Esophagus squamous epithelium (tissue), 5 donors: ENCODE measurements around the gene NRCAM. TPM values are rescaled to one million over a fixed set of nuclear protein-coding genes. Genes with fewer than 3 reads are reported as not detected.

Experiments
- DNase-seq: peaks from one replicate; lab custom pipeline; 2025; lab: John Stamatoyannopoulos, UW
- H3K27ac ChIP-seq, 4 donors: fragments of 200-600 bp; sonication (generic); one replicate each; pipeline ENCODE4 v1.5.1; 2016 to 2019; ENCODE audit warnings: mild to moderate bottlenecking in 1 of 4
- H3K27me3 ChIP-seq, 4 donors: fragments of 200-600 bp; sonication (generic); 1 replicate in 3 of 4; 2 replicates in 1 of 4; pipeline versions ENCODE4 v1.5.1 to v1.6.0; 2017 to 2021; ENCODE audit warnings: antibody characterized with exemption in 1 of 4
- H3K36me3 ChIP-seq, 3 donors: fragments of 200-600 bp; sonication (generic); one replicate each; pipeline ENCODE4 v1.5.1; 2016 to 2019
- H3K4me1 ChIP-seq, 3 donors: fragments of 200-600 bp; sonication (generic); one replicate each; pipeline ENCODE4 v1.5.1; 2017 to 2019
- H3K4me3 ChIP-seq, 4 donors: fragments of 200-600 bp; sonication (generic); 1 replicate in 3 of 4; 2 replicates in 1 of 4; pipeline ENCODE4 v1.5.1; 2016 to 2019; ENCODE audit warnings: mild to moderate bottlenecking in 2 of 4, moderate library complexity in 1 of 4
- H3K9me3 ChIP-seq, 3 donors: fragments of 200-600 bp; sonication (generic); one replicate each; pipeline ENCODE4 v1.5.1; 2016 to 2019
- POLR2A ChIP-seq, 4 donors: fragments of 450-650 bp; IDR thresholded peaks; one replicate each; pipeline ENCODE4 v1.6.1; 2017; ENCODE audit warnings: antibody characterized with exemption in 4 of 4, mild to moderate bottlenecking in 4 of 4, moderate library complexity in 3 of 4
- WGBS, 2 donors: methylation state at CpG; one replicate each; pipeline ENCODE4 v1.1.5; 2018; 5-methylcytosine and 5-hydroxymethylcytosine counted together
- intact Hi-C: fragments of 100-400 bp; cut with DNase I; formaldehyde crosslinking; loops from one replicate; pipeline ENCODE4 v1.15.0; 2022
- total RNA-seq, 4 donors: library from RNA; depleted of rRNA; stranded (reverse); fragments of >200 nt; gene quantifications; one replicate each; pipeline ENCODE4 v1.1.0, GENCODE V29; 2016
- TF ChIP-seq, protein P1 (sequence below), 6 experiments: fragments of 450-650 bp in 4 of 6; fragments of 200-600 bp in 2 of 6; sonication (generic) in 2 of 6; IDR thresholded peaks; one replicate each; pipeline ENCODE4 v1.5.1; 2016 to 2019; ENCODE audit warnings: antibody characterized with exemption in 6 of 6, mild to moderate bottlenecking in 4 of 6, moderate library complexity in 4 of 6
- donor health status: DM: yes; HTN: yes; CAD: no.

NRCAM gene
- total RNA-seq, 4 donors from 2014 or later, result 1.5 to 9.8 (median 6.3) TPM; not detected in 1

DNA sequence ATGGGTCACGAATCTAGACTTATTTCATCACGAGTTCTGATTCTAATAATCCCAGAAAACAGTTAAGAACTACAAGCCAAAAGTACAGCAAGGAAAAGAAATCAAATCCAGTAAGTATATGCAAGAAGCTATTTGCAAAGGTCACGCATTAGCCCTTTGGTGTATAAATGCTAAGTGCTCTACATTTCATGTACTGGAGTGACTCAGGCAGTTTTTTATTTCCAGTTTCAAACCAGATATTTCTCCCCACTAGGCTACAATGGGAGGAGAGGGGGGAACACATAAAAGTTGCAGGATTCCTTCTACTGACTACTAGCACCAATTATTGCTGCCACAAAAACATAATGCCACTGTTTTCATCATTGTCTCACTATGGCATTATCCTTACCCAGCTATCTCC, 148.0 kb downstream of the NRCAM start:
- 87 to 93% methylated on average over 3 of the region's 3 CpGs for WGBS, 2 donors

GRCh38 chr7:108307595-108307994, 148.6 kb downstream of the NRCAM start:
- Histone ChIP-seq H3K27ac (peak overlapping the region in 3 of 4 donors; percentile 49 to 80 (median 65)), H3K27me3 (no peaks in the 10 kb centered on the region), H3K36me3 (no peaks in the 10 kb centered on the region), H3K4me1 (peaks cover 4 to 63% (median 31%) of the 10 kb centered on the region in 3 donors), H3K4me3 (no peak overlapping the region), H3K9me3 (no peaks in the 10 kb centered on the region)
- DNase-seq, result no peak
- no peak for TF ChIP-seq POLR2A (IDR thresholded peaks at IDR 0.05)
- TF ChIP-seq, protein P1, sequence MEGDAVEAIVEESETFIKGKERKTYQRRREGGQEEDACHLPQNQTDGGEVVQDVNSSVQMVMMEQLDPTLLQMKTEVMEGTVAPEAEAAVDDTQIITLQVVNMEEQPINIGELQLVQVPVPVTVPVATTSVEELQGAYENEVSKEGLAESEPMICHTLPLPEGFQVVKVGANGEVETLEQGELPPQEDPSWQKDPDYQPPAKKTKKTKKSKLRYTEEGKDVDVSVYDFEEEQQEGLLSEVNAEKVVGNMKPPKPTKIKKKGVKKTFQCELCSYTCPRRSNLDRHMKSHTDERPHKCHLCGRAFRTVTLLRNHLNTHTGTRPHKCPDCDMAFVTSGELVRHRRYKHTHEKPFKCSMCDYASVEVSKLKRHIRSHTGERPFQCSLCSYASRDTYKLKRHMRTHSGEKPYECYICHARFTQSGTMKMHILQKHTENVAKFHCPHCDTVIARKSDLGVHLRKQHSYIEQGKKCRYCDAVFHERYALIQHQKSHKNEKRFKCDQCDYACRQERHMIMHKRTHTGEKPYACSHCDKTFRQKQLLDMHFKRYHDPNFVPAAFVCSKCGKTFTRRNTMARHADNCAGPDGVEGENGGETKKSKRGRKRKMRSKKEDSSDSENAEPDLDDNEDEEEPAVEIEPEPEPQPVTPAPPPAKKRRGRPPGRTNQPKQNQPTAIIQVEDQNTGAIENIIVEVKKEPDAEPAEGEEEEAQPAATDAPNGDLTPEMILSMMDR (IDR thresholded peaks at IDR 0.05), result no peak
- intact Hi-C loops, result no loop called here
- WGBS, 2 donors, result 50 to 77% methylated on average over 2 of the region's 2 CpGs

More for the DNA sequence above, 148.0 kb downstream of the NRCAM start:
- Histone ChIP-seq H3K27me3 (no peaks in the 10 kb centered on the region), H3K27ac (peak overlapping the region; percentile 49 to 80 (median 69)), H3K9me3 (no peaks in the 10 kb centered on the region), H3K4me3 (no peak overlapping the region), H3K36me3 (no peaks in the 10 kb centered on the region), H3K4me1 (peaks cover 4 to 66% (median 31%) of the 10 kb centered on the region in 3 donors)
- DNase-seq, result no peak
- intact Hi-C loops, result no loop called here
- no peak for TF ChIP-seq POLR2A (IDR thresholded peaks at IDR 0.05)
- TF ChIP-seq, protein P1 (IDR thresholded peaks at IDR 0.05), result no peak

- no peaks in the 10 kb centered on the region for H3K36me3 ChIP-seq
- WGBS, 2 donors, result 45 to 53% methylated on average over 6 of the region's 6 CpGs
- no peak overlapping the region for H3K4me3 ChIP-seq
- no peaks in the 10 kb centered on the region for H3K9me3 ChIP-seq
- TF ChIP-seq POLR2A (IDR thresholded peaks at IDR 0.05), result no peak
- TF ChIP-seq, protein P1 (IDR thresholded peaks at IDR 0.05), result no peak
- no peak for DNase-seq
- no peak overlapping the region for H3K27ac ChIP-seq
- H3K27me3 ChIP-seq, result no peaks in the 10 kb centered on the region
- H3K4me1 ChIP-seq, result peaks cover 4 to 63% (median 31%) of the 10 kb centered on the region in 3 donors
- intact Hi-C loops, result no loop called here
Observed at GRCh38 chr7:108307194-108307593, 149.0 kb downstream of the NRCAM start.

DNA sequence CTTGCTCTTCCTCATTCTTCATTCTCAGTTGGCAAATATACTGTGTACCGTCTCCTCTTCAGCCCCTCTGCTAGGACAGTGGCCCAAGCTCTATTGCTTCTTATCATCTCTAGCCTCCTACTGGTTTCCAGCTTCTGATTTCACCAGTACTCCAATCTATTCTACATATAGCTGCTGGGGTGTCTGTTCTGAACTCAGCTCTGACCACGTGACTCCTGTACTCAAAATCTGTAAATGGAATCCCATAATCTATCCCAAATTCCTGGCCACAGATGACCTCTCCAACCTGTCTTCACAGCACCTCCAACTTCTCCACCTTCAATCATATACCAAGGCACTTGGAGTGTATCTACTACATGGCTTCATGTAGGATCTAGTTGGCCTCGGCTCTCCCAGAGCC, 152.9 kb downstream of the NRCAM start:
- H3K27ac ChIP-seq, result no peak overlapping the region
- intact Hi-C loops, result no loop called here
- TF ChIP-seq, protein P1 (IDR thresholded peaks at IDR 0.05), result no peak
- TF ChIP-seq POLR2A (IDR thresholded peaks at IDR 0.05), result no peak
- WGBS, 2 donors, result 93 to 96% methylated on average over 3 of the region's 3 CpGs
- no peak for DNase-seq
- H3K27me3 ChIP-seq, result no peaks in the 10 kb centered on the region
- no peak overlapping the region for H3K4me3 ChIP-seq
- H3K36me3 ChIP-seq, result no peaks in the 10 kb centered on the region
- H3K4me1 ChIP-seq, result peaks cover 0 to 35% (median 4%) of the 10 kb centered on the region in 3 donors
- H3K9me3 ChIP-seq, result no peaks in the 10 kb centered on the region

- H3K36me3 ChIP-seq, result no peaks in the 10 kb centered on the region
- DNase-seq, result no peak
- intact Hi-C loops, result no loop called here
- H3K27me3 ChIP-seq, result no peaks in the 10 kb centered on the region
- TF ChIP-seq POLR2A (IDR thresholded peaks at IDR 0.05), result no peak
- TF ChIP-seq, protein P1 (IDR thresholded peaks at IDR 0.05), result no peak
- 85 to 89% methylated on average over 2 of the region's 2 CpGs for WGBS, 2 donors
- peaks cover 0 to 19% (median 0%) of the 10 kb centered on the region in 3 donors for H3K4me1 ChIP-seq
- H3K9me3 ChIP-seq, result no peaks in the 10 kb centered on the region
- peak overlapping the region in 3 of 4 donors; percentile 35 to 75 (median 62) for H3K27ac ChIP-seq
- no peak overlapping the region for H3K4me3 ChIP-seq
Observed at GRCh38 chr7:108301387-108301786, 154.8 kb downstream of the NRCAM start.
